Measurements from ENCODE around the gene MMP2. TPM values are rescaled to one million over a fixed set of nuclear protein-coding genes. Genes with fewer than 3 reads are reported as not detected.

MMP2 gene
- 83.8 TPM for total RNA-seq
- long read RNA-seq, transcript MMP2-201 (13 exons, 3,741 nt), result major isoform, 103 of 141 reads
- long read RNA-seq, partial matches to known transcripts, result 15 of 141 reads
- long read RNA-seq, other reads (novel, unspliced or antisense), result 23 of 141 reads

- intact Hi-C loops (cut with DNase I), result no loop called here
- no peak for DNase-seq (ENCODE audit: low spot score)
These were observed at the start of gene MMP2 for GRCh38 chr16:55478827-55479429. TSS of gene MMP2 (plus strand) at chr16:55479198. CDS start at chr16:55479480, 282 bp downstream.

- intact Hi-C loops (cut with DNase I), result no loop called here
- no peak for DNase-seq (ENCODE audit: low spot score)
These were observed 46.0 kb upstream of the MMP2 start for GRCh38 chr16:55433030-55433429.

- intact Hi-C loops (cut with DNase I), result no loop called here
These were observed 45.5 kb upstream of the MMP2 start for GRCh38 chr16:55433535-55433934.

GRCh38 chr16:55434000-55434399 lies 45.0 kb upstream of the MMP2 start:
- no peak for DNase-seq (ENCODE audit: low spot score)
- intact Hi-C loops (cut with DNase I), result no loop called here

More at GRCh38 chr16:55433535-55433934, 45.5 kb upstream of the MMP2 start:
- DNase-seq (ENCODE audit: low spot score), result no peak

- DNase-seq (ENCODE audit: low spot score), result no peak
- intact Hi-C loops (cut with DNase I), result no loop called here
These were observed 43.6 kb upstream of the MMP2 start for GRCh38 chr16:55435387-55435786.

- intact Hi-C loops (cut with DNase I), result no loop called here
- no peak for DNase-seq (ENCODE audit: low spot score)
These were observed 42.4 kb upstream of the MMP2 start for GRCh38 chr16:55436587-55436986.

GRCh38 chr16:55437625-55438024 lies 41.4 kb upstream of the MMP2 start:
- intact Hi-C loops (cut with DNase I), result no loop called here
- no peak for DNase-seq (ENCODE audit: low spot score)

GRCh38 chr16:55438281-55438680 lies 40.7 kb upstream of the MMP2 start:
- intact Hi-C loops (cut with DNase I), result no loop called here
- no peak for DNase-seq (ENCODE audit: low spot score)

GRCh38 chr16:55439101-55439690 lies 39.8 kb upstream of the MMP2 start:
- intact Hi-C loops (cut with DNase I), result no loop called here
- DNase-seq (ENCODE audit: low spot score), result no peak

GRCh38 chr16:55443434-55444346 lies 35.3 kb upstream of the MMP2 start:
- no peak for DNase-seq (ENCODE audit: low spot score)
- intact Hi-C loops (cut with DNase I), result no loop called here

- no peak for DNase-seq (ENCODE audit: low spot score)
- intact Hi-C loops (cut with DNase I), result no loop called here
These were observed 34.1 kb upstream of the MMP2 start for GRCh38 chr16:55444754-55445485.

GRCh38 chr16:55447231-55447630 lies 31.8 kb upstream of the MMP2 start:
- intact Hi-C loops (cut with DNase I), result no loop called here
- no peak for DNase-seq (ENCODE audit: low spot score)

GRCh38 chr16:55452996-55453395 lies 26.0 kb upstream of the MMP2 start:
- intact Hi-C loops (cut with DNase I), result no loop called here
- no peak for DNase-seq (ENCODE audit: low spot score)

GRCh38 chr16:55453909-55454308 lies 25.1 kb upstream of the MMP2 start:
- intact Hi-C loops (cut with DNase I), result no loop called here
- no peak for DNase-seq (ENCODE audit: low spot score)

GRCh38 chr16:55454861-55455260 lies 24.1 kb upstream of the MMP2 start:
- intact Hi-C loops (cut with DNase I), result no loop called here
- no peak for DNase-seq (ENCODE audit: low spot score)

GRCh38 chr16:55462241-55462640 lies 16.8 kb upstream of the MMP2 start:
- DNase-seq (ENCODE audit: low spot score), result no peak
- intact Hi-C loops (cut with DNase I), result loop anchor here (10.0 kb wide), 1 partner anchor 383 kb away; no protein-coding TSS in a partner anchor

- intact Hi-C loops (cut with DNase I), result loop anchor here (2.0 to 10.0 kb wide), 2 partner anchors 236 to 380 kb away; no protein-coding TSS in a partner anchor
- no peak for DNase-seq (ENCODE audit: low spot score)
These were observed 14.6 kb upstream of the MMP2 start for GRCh38 chr16:55464375-55464774.

GRCh38 chr16:55465077-55465896 lies 13.7 kb upstream of the MMP2 start:
- DNase-seq (ENCODE audit: low spot score), result peak; percentile 93
- intact Hi-C loops (cut with DNase I), result loop anchor here (1.0 to 10.0 kb wide), 3 partner anchors 78 to 380 kb away; no protein-coding TSS in a partner anchor

- intact Hi-C loops (cut with DNase I), result loop anchor here (10.0 kb wide), 1 partner anchor 379 kb away; no protein-coding TSS in a partner anchor
- DNase-seq (ENCODE audit: low spot score), result peak; percentile 27
These were observed 12.8 kb upstream of the MMP2 start for GRCh38 chr16:55466209-55466608.
